ENCODE results near the gene RNF166.

RNF166 gene

GRCh38 chr16:88711750-88712340 lies 5.6 kb upstream of the RNF166 start:
- DNase-seq (ENCODE audit: low read depth in 1 of 2, low spot score in 1 of 2) = no peak

GRCh38 chr16:88710556-88710955 lies 4.3 kb upstream of the RNF166 start:
- no peak for DNase-seq (ENCODE audit: low read depth in 1 of 2, low spot score in 1 of 2)

GRCh38 chr16:88706965-88707826 lies 988 bp upstream of the RNF166 start:
- no peak for DNase-seq (ENCODE audit: low read depth in 1 of 2, low spot score in 1 of 2)

GRCh38 chr16:88705801-88706228 lies 393 bp downstream of the RNF166 start:
- no peak for DNase-seq (ENCODE audit: low read depth in 1 of 2, low spot score in 1 of 2)

GRCh38 chr16:88705076-88705684 lies 1.0 kb downstream of the RNF166 start:
- no peak for DNase-seq (ENCODE audit: low read depth in 1 of 2, low spot score in 1 of 2)

GRCh38 chr16:88703486-88704309 lies 2.5 kb downstream of the RNF166 start:
- DNase-seq (ENCODE audit: low read depth in 1 of 2, low spot score in 1 of 2) = peak; percentile 37 to 48

- DNase-seq (ENCODE audit: low read depth in 1 of 2, low spot score in 1 of 2) = no peak
Measured at GRCh38 chr16:88702371-88703210, 3.6 kb downstream of the RNF166 start.

GRCh38 chr16:88701581-88702370 lies 4.4 kb downstream of the RNF166 start:
- no peak for DNase-seq (ENCODE audit: low read depth in 1 of 2, low spot score in 1 of 2)

- peak; percentile 93 to 94 for DNase-seq (ENCODE audit: low read depth in 1 of 2, low spot score in 1 of 2)
Measured at GRCh38 chr16:88700636-88701482, 5.3 kb downstream of the RNF166 start.

GRCh38 chr16:88700322-88700635 lies 5.9 kb downstream of the RNF166 start:
- no peak for DNase-seq (ENCODE audit: low read depth in 1 of 2, low spot score in 1 of 2)

GRCh38 chr16:88699180-88699579 lies 7.0 kb downstream of the RNF166 start:
- no peak for DNase-seq (ENCODE audit: low read depth in 1 of 2, low spot score in 1 of 2)

- no peak for DNase-seq (ENCODE audit: low read depth in 1 of 2, low spot score in 1 of 2)
Measured at GRCh38 chr16:88698646-88699045, 7.6 kb downstream of the RNF166 start.

GRCh38 chr16:88697831-88698615 lies 8.2 kb downstream of the RNF166 start:
- DNase-seq (ENCODE audit: low read depth in 1 of 2, low spot score in 1 of 2) = no peak

GRCh38 chr16:88697116-88697830 lies 8.9 kb downstream of the RNF166 start:
- no peak for DNase-seq (ENCODE audit: low read depth in 1 of 2, low spot score in 1 of 2)

GRCh38 chr16:88696441-88696840 lies 9.8 kb downstream of the RNF166 start:
- DNase-seq (ENCODE audit: low read depth in 1 of 2, low spot score in 1 of 2) = no peak

- no peak for DNase-seq (ENCODE audit: low read depth in 1 of 2, low spot score in 1 of 2)
Measured at GRCh38 chr16:88695753-88696152, 10.5 kb downstream of the RNF166 start.

GRCh38 chr16:88695218-88695617 lies 11.0 kb downstream of the RNF166 start:
- DNase-seq (ENCODE audit: low read depth in 1 of 2, low spot score in 1 of 2) = no peak

Data from activated T-helper 1 cell treated with anti-CD3 and anti-CD28 coated beads, Interleukin-2, amount 50 U/mL, for 16 hours (primary cell).